PC-9 (cell line): ENCODE results near the gene PRKRIP1.

Experiments
- EZH2 ChIP-seq: fragments of 200-600 bp; sonication (generic); IDR thresholded peaks from 2 replicates; pipeline ENCODE4 v1.8.0; 2017; ENCODE audit warnings: antibody characterized with exemption, low read depth
- TF ChIP-seq, protein P1 (sequence below): fragments of 200-600 bp; sonication (generic); conservative IDR thresholded peaks from 2 replicates; pipeline ENCODE4 v1.6.1; 2017; ENCODE audit warnings: mixed run types, antibody characterized with exemption, mild to moderate bottlenecking, moderate library complexity

DNA sequence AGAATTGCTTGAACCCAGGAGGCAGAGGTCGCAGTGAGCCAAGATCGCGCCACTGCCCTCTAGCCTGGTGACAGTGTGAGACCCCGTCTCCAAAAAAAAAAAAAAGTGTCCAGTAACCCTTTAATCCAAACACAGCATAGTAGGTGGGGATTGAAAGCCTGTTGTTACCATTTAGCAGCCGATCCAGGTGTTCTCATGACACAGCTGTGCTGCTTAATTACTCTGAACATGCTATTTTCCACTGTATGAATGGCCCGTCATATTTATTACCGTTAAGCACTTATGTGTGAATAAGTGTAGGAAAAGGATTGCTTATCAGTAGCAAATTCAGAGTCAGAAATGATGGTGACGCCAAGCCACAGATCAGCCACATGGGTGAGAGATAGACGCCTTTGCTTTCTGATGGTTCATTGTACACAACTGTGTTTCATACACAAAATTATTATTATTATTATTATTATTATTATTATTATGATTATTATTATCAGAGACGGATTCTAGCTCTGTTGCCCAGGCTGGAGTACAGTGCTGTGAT is 25.6 kb downstream of the PRKRIP1 start:
- TF ChIP-seq, protein P1, sequence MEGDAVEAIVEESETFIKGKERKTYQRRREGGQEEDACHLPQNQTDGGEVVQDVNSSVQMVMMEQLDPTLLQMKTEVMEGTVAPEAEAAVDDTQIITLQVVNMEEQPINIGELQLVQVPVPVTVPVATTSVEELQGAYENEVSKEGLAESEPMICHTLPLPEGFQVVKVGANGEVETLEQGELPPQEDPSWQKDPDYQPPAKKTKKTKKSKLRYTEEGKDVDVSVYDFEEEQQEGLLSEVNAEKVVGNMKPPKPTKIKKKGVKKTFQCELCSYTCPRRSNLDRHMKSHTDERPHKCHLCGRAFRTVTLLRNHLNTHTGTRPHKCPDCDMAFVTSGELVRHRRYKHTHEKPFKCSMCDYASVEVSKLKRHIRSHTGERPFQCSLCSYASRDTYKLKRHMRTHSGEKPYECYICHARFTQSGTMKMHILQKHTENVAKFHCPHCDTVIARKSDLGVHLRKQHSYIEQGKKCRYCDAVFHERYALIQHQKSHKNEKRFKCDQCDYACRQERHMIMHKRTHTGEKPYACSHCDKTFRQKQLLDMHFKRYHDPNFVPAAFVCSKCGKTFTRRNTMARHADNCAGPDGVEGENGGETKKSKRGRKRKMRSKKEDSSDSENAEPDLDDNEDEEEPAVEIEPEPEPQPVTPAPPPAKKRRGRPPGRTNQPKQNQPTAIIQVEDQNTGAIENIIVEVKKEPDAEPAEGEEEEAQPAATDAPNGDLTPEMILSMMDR: no peak
- no peak for TF ChIP-seq EZH2
